ENCODE measurements around the gene HCCS.

GRCh38 chrX:11081511-11081910, 29.6 kb upstream of the HCCS start:
- TF ChIP-seq CTCF (IDR thresholded peaks at IDR 0.05), result no peak
- no peak for TF ChIP-seq POLR2A (IDR thresholded peaks at IDR 0.05)

Data from tibial nerve (tissue), 3 donors.